Activated gamma-delta T cell treated with anti-CD3 and anti-CD28 coated beads, Interleukin-2, amount 50 U/mL, for 16 hours (primary cell): ENCODE results near the gene HSP90AB1.

Experiments
- DNase-seq: peaks from one replicate; pipeline ENCODE4 v3.0.0-alpha.2; 2020; ENCODE audit warnings: low read depth

Gene HSP90AB1

DNA sequence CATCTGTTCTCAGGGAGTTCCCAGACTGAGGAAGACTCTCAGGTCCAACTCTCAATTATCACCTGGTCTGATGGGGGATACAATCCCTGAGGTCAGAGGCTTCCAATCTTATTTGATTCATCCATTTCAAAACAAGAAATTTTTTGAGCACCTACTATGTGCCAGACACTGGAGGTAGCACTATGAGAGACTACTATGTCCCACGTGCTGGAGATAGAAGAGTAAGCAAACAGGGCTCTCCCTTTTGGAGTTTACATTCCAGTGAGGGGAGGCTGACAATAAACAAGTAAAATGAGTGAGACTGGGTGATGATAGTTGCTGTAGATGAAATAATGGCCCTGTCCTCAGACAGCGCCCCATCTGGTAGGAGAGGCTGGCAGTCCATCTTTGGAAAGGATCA, 39.8 kb downstream of the HSP90AB1 start:
- DNase-seq, result no peak

DNA sequence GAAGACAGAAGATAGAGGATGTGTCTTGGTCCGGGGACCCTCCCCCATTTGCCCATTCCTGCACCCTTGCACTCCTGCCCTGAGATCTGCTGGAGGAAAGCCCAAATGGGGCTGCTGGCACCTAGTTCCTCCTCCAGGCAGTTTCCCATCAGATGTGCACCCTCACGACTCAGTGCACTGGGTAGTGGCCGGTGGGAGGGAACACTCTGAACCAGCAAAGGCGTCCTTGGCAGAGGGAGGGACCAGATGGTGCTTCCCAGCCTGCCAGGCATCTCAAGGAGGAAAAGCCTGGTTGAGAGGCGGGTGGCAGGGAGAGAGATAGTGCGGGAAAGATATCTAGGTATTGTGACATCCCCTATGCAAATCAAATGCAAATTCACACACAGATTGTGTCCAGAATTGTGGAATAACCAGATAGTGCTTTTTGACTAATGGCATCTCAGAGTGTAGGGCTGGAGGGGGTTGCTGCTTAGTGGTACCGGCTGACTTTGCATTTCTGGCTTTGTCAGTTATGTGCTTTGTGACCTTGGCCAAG, 42.9 kb downstream of the HSP90AB1 start:
- no peak for DNase-seq

DNA sequence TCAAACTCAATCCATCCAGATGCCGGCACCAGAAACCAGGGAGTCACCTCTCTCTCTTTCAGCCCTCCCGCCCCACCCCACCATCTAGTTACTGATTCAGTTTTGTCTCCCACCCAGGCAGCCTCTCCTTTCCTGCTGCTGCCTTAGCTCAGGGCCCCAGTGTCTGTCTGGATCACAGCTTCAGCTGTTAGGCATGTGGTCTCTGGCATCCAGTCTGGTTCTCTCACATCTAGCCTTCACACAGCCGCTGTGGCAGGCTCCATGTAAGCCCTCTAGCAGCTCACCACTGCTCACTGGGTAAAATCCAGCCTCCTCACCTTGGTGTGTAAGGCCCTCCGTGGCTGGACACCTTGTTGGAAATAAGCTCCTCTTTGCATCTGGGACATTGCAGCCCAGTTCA, 44.9 kb downstream of the HSP90AB1 start:
- no peak for DNase-seq

DNA sequence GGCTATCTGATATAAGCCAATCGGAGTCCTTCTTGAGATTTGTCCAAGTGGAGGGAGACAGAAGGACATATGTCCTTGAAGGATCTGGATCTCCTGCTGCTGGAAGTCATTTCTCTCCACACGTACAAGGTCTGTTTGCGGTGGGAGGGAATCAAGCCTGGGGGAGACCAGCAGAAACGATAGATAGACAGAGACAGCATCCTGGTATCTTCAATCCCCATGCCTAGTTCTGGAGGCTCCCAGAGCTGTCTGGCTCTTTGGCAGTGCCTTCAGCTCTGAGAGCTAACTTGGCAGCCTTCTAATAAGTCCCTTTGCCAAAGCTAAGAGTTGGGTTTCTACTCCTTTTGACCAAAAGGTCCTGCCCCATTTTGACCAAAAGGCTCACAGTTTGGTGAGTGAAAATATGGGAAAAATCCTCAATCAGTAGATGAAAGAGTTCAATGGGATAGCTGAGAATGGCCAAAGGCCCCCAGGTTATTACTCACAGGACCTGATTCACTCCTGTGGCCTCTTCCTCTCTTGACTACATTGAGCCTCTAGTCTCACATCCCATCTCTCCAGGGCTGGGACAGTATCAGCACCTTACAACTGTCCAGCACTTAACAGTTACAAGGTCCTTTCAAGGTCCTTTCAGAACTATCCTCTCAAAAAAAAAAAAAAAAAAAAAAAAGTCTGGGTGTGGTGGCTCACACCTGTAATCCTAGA, 45.9 kb downstream of the HSP90AB1 start:
- no peak for DNase-seq

DNA sequence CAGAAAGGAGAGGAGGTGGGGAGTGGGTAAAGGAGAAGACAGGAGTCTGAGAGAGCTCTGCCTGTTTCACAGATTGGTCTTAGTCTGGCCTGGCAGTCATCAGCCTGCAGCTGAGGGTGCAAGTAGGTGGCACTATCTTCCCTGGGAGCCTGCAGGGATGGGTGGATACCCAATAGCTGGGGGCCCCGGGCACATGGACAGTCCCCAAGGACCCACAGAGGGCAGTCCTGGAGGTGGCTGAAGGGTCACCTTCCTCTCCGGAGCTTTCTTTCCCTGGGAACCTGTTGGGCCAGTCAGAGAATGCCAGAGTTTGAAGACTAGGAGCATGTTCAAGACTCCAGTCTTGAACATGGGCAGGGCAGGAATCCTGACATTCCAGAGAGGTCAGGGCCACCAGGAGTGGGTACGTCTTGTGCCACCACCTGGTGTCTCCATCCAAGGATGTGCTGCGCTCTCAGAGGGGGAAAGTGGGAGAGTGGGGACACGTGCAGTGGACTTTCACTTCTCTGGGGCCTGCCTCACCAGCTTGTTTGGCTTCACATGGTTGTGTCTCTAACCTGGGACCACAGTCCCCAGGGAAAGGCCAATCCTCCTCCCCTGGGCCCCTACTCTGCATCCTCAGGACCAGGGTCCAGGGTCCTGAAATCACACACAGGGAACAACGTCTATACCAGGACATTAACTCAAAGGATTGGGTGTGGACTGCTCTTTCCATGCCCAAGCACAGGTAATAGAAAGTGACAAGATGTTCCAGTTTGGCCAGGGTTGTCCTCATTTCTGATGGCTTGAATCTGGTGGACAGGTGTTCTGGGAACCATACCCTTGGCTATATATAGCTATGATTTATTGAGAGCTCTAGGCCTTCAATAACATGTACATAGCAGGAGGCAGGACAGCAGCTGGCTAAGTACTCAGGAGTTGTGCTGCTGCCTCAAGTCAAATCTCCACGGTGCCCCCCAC, 48.2 kb downstream of the HSP90AB1 start:
- no peak for DNase-seq

DNA sequence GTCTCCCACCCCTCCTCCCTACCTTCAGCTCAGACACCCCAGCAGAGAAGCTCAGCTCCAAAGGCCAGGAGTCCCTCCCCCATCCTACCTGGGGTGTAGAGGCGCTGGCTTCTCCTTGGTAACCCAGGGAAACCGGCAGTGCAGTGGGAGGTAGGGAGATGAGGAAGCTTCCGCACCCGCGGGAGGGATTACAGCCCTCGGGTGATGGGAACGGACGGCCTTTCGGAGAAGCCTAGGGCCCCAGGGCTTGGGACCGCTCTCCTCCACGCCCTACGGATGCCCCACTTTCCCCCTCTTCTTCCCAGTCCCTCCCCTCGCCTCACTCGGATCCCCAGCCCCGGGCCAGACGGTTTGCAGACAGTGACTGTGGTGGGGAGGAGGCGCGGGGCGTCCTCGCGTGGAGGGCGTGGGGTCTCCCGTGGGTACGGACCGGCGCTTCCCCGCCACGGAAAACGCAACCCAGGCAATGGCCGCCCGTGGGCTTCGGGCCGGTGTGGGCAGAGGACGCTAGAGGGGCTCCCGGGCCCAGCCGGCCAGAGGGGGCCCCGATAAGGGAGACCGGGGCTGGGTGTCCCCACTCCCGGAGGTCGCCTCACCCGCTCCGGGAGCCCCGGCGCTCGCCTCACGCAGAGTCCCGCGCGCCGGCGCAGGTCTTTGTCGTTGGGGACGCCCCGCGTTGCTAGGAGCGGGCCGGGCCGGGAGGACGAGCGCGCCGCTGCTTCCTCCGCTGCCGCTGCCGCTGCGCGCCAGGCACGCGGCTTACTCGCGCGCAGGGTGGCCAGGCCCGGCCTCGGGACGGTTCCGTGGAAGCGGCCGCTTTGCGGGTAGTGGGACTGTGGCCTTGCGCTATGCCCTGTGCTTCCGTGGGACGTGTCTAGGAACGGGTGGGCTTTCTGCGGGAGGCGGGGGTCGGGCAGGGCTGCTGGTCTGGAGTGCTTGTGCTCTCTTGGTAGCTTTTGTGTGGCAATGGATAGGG, 50.5 kb downstream of the HSP90AB1 start:
- no peak for DNase-seq

DNA sequence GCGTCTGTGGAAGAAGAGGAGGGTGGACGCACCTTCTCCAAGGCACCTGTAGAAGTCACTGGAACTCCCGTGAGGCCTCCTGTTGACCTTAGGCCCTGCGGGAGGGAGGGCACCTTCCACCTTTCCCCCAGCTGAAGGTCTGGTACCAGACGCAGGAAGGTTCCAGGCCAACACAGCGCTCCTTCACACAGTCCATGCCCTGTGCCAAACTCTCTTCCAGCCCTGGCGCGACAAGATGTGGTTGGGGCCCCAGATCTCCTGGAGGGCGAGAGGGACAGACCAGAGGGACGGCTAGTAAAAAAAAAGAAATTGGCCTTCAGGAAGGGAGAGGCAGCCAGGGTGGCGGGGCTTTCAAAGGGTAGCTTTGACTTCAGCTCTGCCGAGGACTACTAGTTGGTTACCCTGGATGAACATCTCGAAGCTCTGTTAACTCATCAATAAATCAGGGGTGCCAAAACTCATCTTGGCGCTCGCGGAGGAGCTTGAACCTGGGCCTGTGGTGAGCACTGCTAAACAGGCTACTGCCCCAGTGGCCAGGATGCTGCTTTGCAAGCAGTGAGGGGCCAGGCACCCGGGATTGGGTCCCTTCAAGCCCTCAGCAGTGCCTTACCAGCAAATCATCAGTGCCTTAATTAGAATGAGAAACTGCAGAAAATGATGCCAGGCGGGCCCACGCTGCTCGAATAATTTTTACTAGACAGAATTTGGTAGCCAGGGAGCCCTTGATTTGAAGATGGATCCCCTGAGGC, 51.3 kb downstream of the HSP90AB1 start:
- DNase-seq, result no peak

DNA sequence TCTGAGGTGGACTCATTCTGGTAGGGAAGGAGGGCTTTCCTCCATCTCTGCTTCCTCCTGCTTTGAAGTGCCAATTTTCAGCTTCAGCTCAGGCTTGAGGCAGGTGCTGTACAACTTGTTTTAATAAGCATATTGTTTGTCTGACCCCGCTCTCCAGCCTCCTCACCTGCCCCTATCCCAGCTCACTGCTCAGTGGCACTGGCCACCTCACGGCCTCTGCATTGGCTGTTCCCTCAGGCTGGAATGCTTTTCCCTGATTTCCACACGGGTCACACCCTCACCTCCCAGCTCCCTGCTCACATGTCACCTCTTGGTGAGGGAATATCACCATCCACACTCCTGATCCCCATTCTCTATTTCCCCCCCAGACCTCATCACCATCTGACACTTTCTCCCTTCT, 52.0 kb downstream of the HSP90AB1 start:
- DNase-seq, result no peak

DNA sequence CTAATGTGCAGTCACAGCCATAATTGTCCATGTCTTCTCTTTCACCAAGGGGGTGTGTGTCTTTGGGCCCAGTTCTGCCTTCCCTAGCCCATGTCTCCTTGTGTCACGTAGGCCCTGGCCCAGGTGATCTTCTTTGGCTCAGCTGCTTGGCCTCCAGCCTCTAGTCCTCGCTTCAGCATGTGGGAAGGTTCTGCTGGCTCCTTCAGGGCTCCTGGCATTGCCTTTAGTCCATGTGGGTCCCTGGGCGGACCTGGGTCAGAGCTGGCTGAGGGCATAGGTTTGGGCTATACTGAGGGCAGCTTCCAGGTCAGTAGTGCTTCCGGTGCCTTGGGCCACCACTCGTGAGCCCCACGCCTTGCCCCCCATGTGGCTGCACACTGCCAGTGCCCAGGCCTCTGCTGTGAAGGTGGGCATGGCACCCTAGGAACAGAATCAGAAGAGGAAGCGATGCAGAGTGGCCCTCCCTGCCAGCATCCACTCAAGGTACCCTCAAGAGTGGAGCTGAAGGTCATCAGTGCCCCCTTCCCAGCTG, 53.5 kb downstream of the HSP90AB1 start:
- DNase-seq, result no peak

DNA sequence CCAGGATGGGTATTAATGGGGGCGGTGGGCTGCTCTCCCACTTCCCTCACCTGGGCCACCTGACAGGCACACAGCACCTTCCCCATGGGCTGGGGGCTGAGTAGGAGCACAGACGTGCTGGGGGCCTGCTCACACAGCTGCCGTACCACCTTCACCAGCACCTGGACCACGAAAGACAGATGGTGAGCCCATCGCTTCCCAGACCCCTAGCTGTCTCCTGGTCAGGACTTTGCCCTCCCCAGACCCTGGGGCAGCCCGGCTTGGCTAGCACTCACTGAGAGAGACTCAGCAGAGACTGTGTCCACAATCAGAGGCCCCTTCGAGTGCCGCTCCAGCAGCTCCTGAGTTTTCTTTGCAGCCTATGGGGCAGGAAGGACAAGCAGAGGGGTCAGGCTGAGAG, 54.2 kb downstream of the HSP90AB1 start:
- no peak for DNase-seq

DNA sequence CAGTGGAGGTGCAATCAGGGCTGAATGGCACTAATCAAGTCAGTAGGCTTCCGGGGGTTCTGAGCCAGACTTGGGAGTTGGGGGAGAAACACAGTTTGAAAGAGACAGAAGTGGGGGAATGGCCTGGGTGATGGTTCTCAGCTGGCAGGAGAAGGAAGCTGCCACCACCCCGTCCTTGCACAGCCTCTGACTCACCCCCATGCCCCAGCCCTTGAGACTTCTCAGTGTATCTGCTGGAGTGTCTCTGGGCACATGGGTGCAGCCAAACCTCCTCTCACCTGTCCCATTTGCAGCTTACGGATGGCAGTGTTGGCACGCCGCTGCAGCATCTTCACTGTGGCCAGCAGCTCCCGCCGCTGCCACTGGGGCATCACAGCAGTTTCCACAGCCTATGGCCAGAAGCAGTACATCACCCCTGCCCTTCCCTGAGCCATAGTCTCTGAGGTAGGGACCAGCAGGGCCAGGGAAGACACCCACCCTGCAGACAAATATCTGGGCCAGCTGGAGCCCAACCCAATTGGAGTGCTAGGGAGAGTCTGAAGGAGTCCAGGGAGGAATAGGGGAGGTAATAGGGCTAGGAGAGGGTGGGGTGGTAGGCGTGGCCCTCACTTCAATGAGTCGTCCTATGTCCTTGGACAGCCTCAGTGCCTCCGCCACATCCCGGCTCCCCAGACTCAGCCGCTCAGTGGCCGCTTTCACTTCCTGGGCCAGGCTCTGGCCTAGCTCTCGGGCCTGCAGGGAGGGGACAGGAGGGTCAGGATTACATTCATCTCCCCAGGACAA, 55.1 kb downstream of the HSP90AB1 start:
- DNase-seq, result no peak

DNA sequence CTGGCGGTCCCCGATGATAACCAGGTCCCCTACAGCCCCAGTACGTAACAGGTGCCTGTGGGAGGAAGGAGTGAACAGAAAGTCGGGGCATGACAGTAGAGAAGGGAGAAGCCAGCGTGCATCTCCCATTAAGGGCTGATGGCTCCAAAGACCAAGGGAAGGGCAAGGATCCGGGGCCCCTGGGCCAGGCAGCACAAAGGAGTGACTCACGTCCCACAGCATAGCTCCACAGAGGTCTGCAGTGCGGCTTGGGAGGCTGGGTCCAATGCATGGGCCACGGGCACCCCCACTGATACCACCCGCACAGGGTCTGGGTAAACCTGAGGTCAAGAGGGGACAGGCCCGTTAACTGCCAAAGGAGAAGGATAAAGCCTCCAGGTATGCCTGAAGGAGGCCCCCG, 56.0 kb downstream of the HSP90AB1 start:
- DNase-seq, result no peak
